K562 (cell line): ENCODE measurements around the gene CWC22. TPM values are rescaled to one million over a fixed set of nuclear protein-coding genes. Genes with fewer than 3 reads are reported as not detected.

Source experiments
- CLOCK ChIP-seq: fragments of 250-450 bp; sonication (Bioruptor Pico); IDR thresholded peaks from 2 replicates; pipeline ENCODE4 v1.4.0; 2020; ENCODE audit warnings: mild to moderate bottlenecking, moderate library complexity, borderline replicate concordance
- EHMT2 ChIP-seq: fragments of 450-650 bp; IDR thresholded peaks from 2 replicates; pipeline ENCODE4 v1.6.1; 2018; ENCODE audit warnings: antibody characterized with exemption
- ELF1 ChIP-seq: fragments of 200-800 bp; sonication (Bioruptor generic); IDR thresholded peaks from 2 replicates; pipeline ENCODE4 v1.6.1; 2016; ENCODE audit warnings: missing genetic modification characterization, missing compliant biosample characterization
- ETV1 ChIP-seq: fragments of 450-650 bp; conservative IDR thresholded peaks from 2 replicates; pipeline ENCODE4 v1.6.1; 2016; ENCODE audit warnings: missing genetic modification characterization, control low read depth, low read depth, missing compliant biosample characterization
- HDAC2 ChIP-seq: fragments of 450-650 bp; IDR thresholded peaks from 2 replicates; pipeline ENCODE4 v1.6.1; 2016; ENCODE audit warnings: mild to moderate bottlenecking
- JUND ChIP-seq, 2 experiments: IDR thresholded peaks; 2 replicates in 1 of 2; 3 replicates in 1 of 2; pipeline ENCODE4 v1.6.1; 2011; ENCODE audit warnings: borderline replicate concordance in 2 of 2, low read depth in 2 of 2, low read length in 2 of 2, improper control_type of control experiment in 1 of 2, missing biosample characterization in 1 of 2, missing genetic modification characterization in 1 of 2, missing genetic modification reagents in 1 of 2
- MBD1 ChIP-seq: fragments of 250-450 bp; sonication (Bioruptor Pico); IDR thresholded peaks from 2 replicates; pipeline ENCODE4 v1.8.0; 2022; ENCODE audit warnings: inconsistent platforms
- MCM7 ChIP-seq, 2 experiments: fragments of 450-650 bp; IDR thresholded peaks; 2 replicates each; pipeline ENCODE4 v1.6.1; 2016 to 2018
- MLX ChIP-seq, 2 experiments: fragments of 450-650 bp in 1 of 2; sonication (generic) in 1 of 2; formaldehyde crosslinking; conservative IDR thresholded peaks; 2 replicates each; pipeline versions ENCODE4 v1.4.0 to v1.8.1; 2020 to 2022; ENCODE audit warnings: mild to moderate bottlenecking in 1 of 2, missing genetic modification reagents in 1 of 2
- PTTG1 ChIP-seq: fragments of 450-650 bp; IDR thresholded peaks from 2 replicates; pipeline ENCODE4 v1.6.1; 2016; ENCODE audit warnings: low read depth, mild to moderate bottlenecking, missing genetic modification characterization, missing compliant biosample characterization
- STAT5A ChIP-seq: IDR thresholded peaks from 2 replicates; pipeline ENCODE4 v1.6.1; 2012; ENCODE audit warnings: low read length, inconsistent platforms, borderline replicate concordance
- ZC3H8 ChIP-seq: fragments of 450-650 bp; IDR thresholded peaks from 2 replicates; pipeline ENCODE4 v1.6.1; 2017
- ZNF280A ChIP-seq: fragments of 450-650 bp; IDR thresholded peaks from 2 replicates; pipeline ENCODE4 v1.6.1; 2018; ENCODE audit warnings: mild to moderate bottlenecking, low read depth; ENCODE audit not compliant: partially characterized antibody
- ZNF764 ChIP-seq: fragments of 250-450 bp; sonication (Bioruptor Pico); IDR thresholded peaks from 2 replicates; pipeline ENCODE4 v1.4.0; 2020; ENCODE audit warnings: low read depth, mild to moderate bottlenecking, moderate library complexity
- polyA plus RNA-seq, 8 experiments: library from polyadenylated mRNA; depleted of rRNA in 4 of 8; stranded (reverse) in 5 of 8; unstranded in 3 of 8; fragments of >200 nt; fragmentation: Nextera tagmentation in 2 of 8; fragmentation: Illumina TruSeq in 1 of 8; extraction: Ambion mirVana in 2 of 8; extraction: Trizol in 1 of 8; gene quantifications; 2 replicates each; pipeline versions ENCODE4 v1.2.1 to v1.2.3, GENCODE V29; 2011 to 2014; ENCODE audit warnings: inconsistent platforms in 1 of 8, missing spikeins in 1 of 8
- total RNA-seq, 7 experiments: library from RNA; depleted of rRNA in 6 of 7; stranded (reverse); fragments of >200 nt in 6 of 7; fragmentation: Illumina TruSeq in 2 of 7; extraction: Trizol in 2 of 7; gene quantifications; 2 replicates each; pipeline versions ENCODE4 v1.2.1 to v1.2.3, GENCODE V29; 2011 to 2021; ENCODE audit warnings: low replicate concordance in 1 of 7
- TF ChIP-seq, protein P1 (sequence below): sonication (generic); formaldehyde crosslinking; IDR thresholded peaks from 2 replicates; pipeline ENCODE4 v1.8.1; 2023; ENCODE audit warnings: mild to moderate bottlenecking, missing genetic modification reagents
- TF ChIP-seq, protein P2 (sequence below), 2 experiments: fragments of 250-450 bp in 1 of 2; fragments of 450-650 bp in 1 of 2; sonication (Bioruptor Pico) in 1 of 2; IDR thresholded peaks; 2 replicates each; pipeline versions ENCODE4 v1.6.1 to v1.8.0; 2016 to 2021; ENCODE audit warnings: mild to moderate bottlenecking in 2 of 2, moderate library complexity in 2 of 2, missing compliant biosample characterization in 1 of 2, missing genetic modification characterization in 1 of 2

The CWC22 gene
- total and polyA plus RNA-seq, 9 of the 15 experiments (the other 6 are each of a cell fraction or from before 2014, with no cell fraction given) = 14.5 to 54.2 (median 36.7) TPM

- TF ChIP-seq MBD1 (CRISPR knock-in tag) (no peak), JUND (IDR thresholded peaks at IDR 0.05; ENCODE audit: borderline replicate concordance, low read depth, low read length) (peak; percentile 23; the same call in 1 of the 2 replicates), JUND (tag; IDR thresholded peaks at IDR 0.05; ENCODE audit: borderline replicate concordance, low read depth, low read length) (peak; percentile 83; the same call in 2 of the 3 replicates), ELF1 (tag) (peak; percentile 81), MLX (CRISPR knock-in tag; conservative IDR thresholded peaks at IDR 0.05) (no peak), STAT5A (no peak; the same call in 1 of the 2 replicates), ZNF764 (no peak), HDAC2 (peak; percentile 63; the same call in 1 of the 2 replicates), PTTG1 (tag) (0 out of 2 replicates have a peak, but pooled peaks have one; percentile 32), CLOCK (CRISPR knock-in tag) (no peak), ETV1 (tag) (peak; percentile 97), ZC3H8 (0 out of 2 replicates have a peak, but pooled peaks have one; percentile 28), ZNF280A (no peak), MCM7 (IDR thresholded peaks at IDR 0.05) (no peak), EHMT2 (peak; percentile 82)
- TF ChIP-seq, protein P1, sequence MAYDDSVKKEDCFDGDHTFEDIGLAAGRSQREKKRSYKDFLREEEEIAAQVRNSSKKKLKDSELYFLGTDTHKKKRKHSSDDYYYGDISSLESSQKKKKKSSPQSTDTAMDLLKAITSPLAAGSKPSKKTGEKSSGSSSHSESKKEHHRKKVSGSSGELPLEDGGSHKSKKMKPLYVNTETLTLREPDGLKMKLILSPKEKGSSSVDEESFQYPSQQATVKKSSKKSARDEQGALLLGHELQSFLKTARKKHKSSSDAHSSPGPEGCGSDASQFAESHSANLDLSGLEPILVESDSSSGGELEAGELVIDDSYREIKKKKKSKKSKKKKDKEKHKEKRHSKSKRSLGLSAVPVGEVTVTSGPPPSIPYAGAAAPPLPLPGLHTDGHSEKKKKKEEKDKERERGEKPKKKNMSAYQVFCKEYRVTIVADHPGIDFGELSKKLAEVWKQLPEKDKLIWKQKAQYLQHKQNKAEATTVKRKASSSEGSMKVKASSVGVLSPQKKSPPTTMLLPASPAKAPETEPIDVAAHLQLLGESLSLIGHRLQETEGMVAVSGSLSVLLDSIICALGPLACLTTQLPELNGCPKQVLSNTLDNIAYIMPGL (CRISPR knock-in tag) = peak; percentile 36; the same call in 1 of the 2 replicates
- TF ChIP-seq, protein P2, sequence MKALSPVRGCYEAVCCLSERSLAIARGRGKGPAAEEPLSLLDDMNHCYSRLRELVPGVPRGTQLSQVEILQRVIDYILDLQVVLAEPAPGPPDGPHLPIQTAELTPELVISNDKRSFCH (CRISPR knock-in tag; IDR thresholded peaks at IDR 0.05) = no peak
- TF ChIP-seq, protein P2 (tag; IDR thresholded peaks at IDR 0.05) = peak; percentile 77; the same call in 1 of the 2 replicates
These were observed at the start of gene CWC22 (continued) for GRCh38 chr2:180006781-180007579.
